H1 (cell line): ENCODE results near the gene MPPED1. TPM values are rescaled to one million over a fixed set of nuclear protein-coding genes. Genes with fewer than 3 reads are reported as not detected.

Source experiments
- CTCF ChIA-PET: fragments of 300-600 bp; sonication (Branson Sonifier 250); formaldehyde crosslinking; loops from one replicate; lab custom pipeline; 2021; ENCODE audit not compliant: partially characterized antibody; lab: Charles Lee
- POLR2A ChIA-PET: fragments of 300-600 bp; sonication (Branson Sonifier 250); formaldehyde crosslinking; loops from one replicate; lab custom pipeline; 2021; ENCODE audit warnings: inconsistent platforms; ENCODE audit not compliant: partially characterized antibody; lab: Charles Lee
- DNase-seq, 2 experiments: peaks; one replicate each; pipeline versions ENCODE4 v3.0.0 to v3.0.0-alpha.2; 2010 to 2022; ENCODE audit warnings: low spot score in 2 of 2, low read depth in 1 of 2, mixed read lengths in 1 of 2
- FAIRE-seq: peaks from 2 replicates; lab custom pipeline; 2011; peaks lifted over from hg19 to GRCh38; lab: Jason Lieb, UNC
- H2AFZ ChIP-seq: 2 replicates; pipeline ENCODE4 v1.8.1; 2012; ENCODE audit warnings: low read length, inconsistent platforms
- H2AK5ac ChIP-seq: 2 replicates; pipeline ENCODE4 v1.6.1; 2013; ENCODE audit warnings: low read depth, low read length
- H2BK120ac ChIP-seq: replicated peaks from 2 replicates; pipeline ENCODE3; 2013; ENCODE audit warnings: low read depth, low read length, inconsistent platforms
- H2BK12ac ChIP-seq: 2 replicates; pipeline ENCODE4 v1.6.1; 2013; ENCODE audit warnings: low read depth, low read length
- H2BK15ac ChIP-seq: 2 replicates; pipeline ENCODE4 v1.6.1; 2013; ENCODE audit warnings: low read length
- H2BK20ac ChIP-seq: 2 replicates; pipeline ENCODE4 v1.6.1; 2013; ENCODE audit warnings: low read length
- H2BK5ac ChIP-seq: 2 replicates; pipeline ENCODE4 v1.6.1; 2013; ENCODE audit warnings: low read depth, low read length
- H3K14ac ChIP-seq: 2 replicates; pipeline ENCODE4 v1.6.1; 2013; ENCODE audit warnings: inconsistent platforms; ENCODE audit not compliant: insufficient read length
- H3K18ac ChIP-seq: 2 replicates; pipeline ENCODE4 v1.6.1; 2013; ENCODE audit warnings: low read length; ENCODE audit errors: extremely low read depth
- H3K23ac ChIP-seq: 2 replicates; pipeline ENCODE4 v1.6.1; 2013; ENCODE audit warnings: inconsistent platforms; ENCODE audit not compliant: insufficient read length
- H3K23me2 ChIP-seq: 2 replicates; pipeline ENCODE4 v1.6.1; 2013; ENCODE audit warnings: low read depth, low read length
- H3K27ac ChIP-seq: 2 replicates; pipeline ENCODE4 v1.6.1; 2011; ENCODE audit warnings: low read depth, low read length, inconsistent platforms
- H3K27me3 ChIP-seq, 4 experiments: replicated peaks in 1 of 4; 1 replicate in 1 of 4; 2 replicates in 3 of 4; pipeline versions ENCODE4 v1.6.1 to v1.8.1; 2011 to 2013; ENCODE audit warnings: low read length in 3 of 4, mild to moderate bottlenecking in 3 of 4, inconsistent platforms in 2 of 4, mixed read lengths in 2 of 4, moderate library complexity in 1 of 4; ENCODE audit not compliant: control insufficient read depth in 3 of 4, insufficient read depth in 3 of 4; ENCODE audit errors: extremely low read depth in 1 of 4
- H3K36me3 ChIP-seq, 4 experiments: 2 replicates each; pipeline versions ENCODE4 v1.6.1 to v1.8.1; 2011 to 2013; ENCODE audit warnings: mild to moderate bottlenecking in 4 of 4, low read length in 3 of 4, moderate library complexity in 2 of 4, control low read depth in 1 of 4, inconsistent platforms in 1 of 4; ENCODE audit not compliant: insufficient read depth in 4 of 4, control insufficient read depth in 2 of 4
- H3K4ac ChIP-seq: replicated peaks from 2 replicates; pipeline ENCODE3; 2013; ENCODE audit warnings: low read length, low read depth, mixed read lengths, inconsistent platforms; ENCODE audit not compliant: insufficient read length
- H3K4me1 ChIP-seq, 4 experiments: replicated peaks in 1 of 4; 1 replicate in 1 of 4; 2 replicates in 3 of 4; pipeline versions ENCODE4 v1.6.1 to v1.8.1; 2011 to 2013; ENCODE audit warnings: low read length in 3 of 4, inconsistent platforms in 2 of 4, mixed read lengths in 1 of 4; ENCODE audit not compliant: insufficient read depth in 4 of 4, control insufficient read depth in 3 of 4
- H3K4me2 ChIP-seq, 2 experiments: 2 replicates each; pipeline versions ENCODE4 v1.6.1 to v1.8.1; 2011 to 2013; ENCODE audit warnings: low read depth in 2 of 2, low read length in 2 of 2, control low read depth in 1 of 2, inconsistent platforms in 1 of 2, mild to moderate bottlenecking in 1 of 2; ENCODE audit not compliant: insufficient read depth in 1 of 2
- H3K4me3 ChIP-seq, 4 experiments: fragments of 200-600, 300-600 bp in 1 of 4; sonication (generic), shearing (Covaris generic), sonication (Bioruptor Twin) in 1 of 4; 2 replicates each; pipeline versions ENCODE4 v1.5.1 to v1.8.1; 2011 to 2016; ENCODE audit warnings: low read length in 4 of 4, low read depth in 3 of 4, control low read depth in 2 of 4, inconsistent platforms in 2 of 4, mild to moderate bottlenecking in 2 of 4, mixed read lengths in 1 of 4, moderate library complexity in 1 of 4; ENCODE audit not compliant: insufficient read depth in 2 of 4; ENCODE audit errors: extremely low read depth in 1 of 4
- H3K56ac ChIP-seq: replicated peaks from 2 replicates; pipeline ENCODE3; 2013; ENCODE audit warnings: low read depth, mild to moderate bottlenecking, mixed read lengths, low read length, inconsistent platforms; ENCODE audit not compliant: insufficient read length
- H3K79me1 ChIP-seq: 2 replicates; pipeline ENCODE4 v1.6.1; 2013; ENCODE audit warnings: low read depth, low read length, control low read depth
- H3K79me2 ChIP-seq, 2 experiments: 2 replicates each; pipeline versions ENCODE4 v1.6.1 to v1.8.1; 2012 to 2013; ENCODE audit warnings: low read length in 2 of 2, mild to moderate bottlenecking in 2 of 2, inconsistent platforms in 1 of 2; ENCODE audit not compliant: insufficient read depth in 2 of 2, control insufficient read depth in 1 of 2
- H3K9ac ChIP-seq, 4 experiments: replicated peaks in 1 of 4; 1 replicate in 1 of 4; 2 replicates in 3 of 4; pipeline versions ENCODE4 v1.6.1 to v1.8.1; 2011 to 2013; ENCODE audit warnings: low read depth in 3 of 4, low read length in 3 of 4, control low read depth in 2 of 4, mild to moderate bottlenecking in 2 of 4, moderate library complexity in 2 of 4, inconsistent platforms in 1 of 4; ENCODE audit errors: extremely low read depth in 1 of 4
- H3K9me3 ChIP-seq, 2 experiments: 2 replicates each; pipeline versions ENCODE4 v1.6.1 to v1.8.1; 2012 to 2013; ENCODE audit warnings: mild to moderate bottlenecking in 2 of 2, moderate library complexity in 2 of 2, control low read depth in 1 of 2, inconsistent platforms in 1 of 2, low read depth in 1 of 2, low read length in 1 of 2, mixed read lengths in 1 of 2; ENCODE audit not compliant: insufficient read depth in 2 of 2
- H4K20me1 ChIP-seq, 2 experiments: replicated peaks in 1 of 2; 2 replicates each; pipeline versions ENCODE3 to v1.8.1; 2011 to 2013; ENCODE audit warnings: inconsistent platforms in 2 of 2, low read length in 2 of 2, mild to moderate bottlenecking in 1 of 2; ENCODE audit not compliant: insufficient read depth in 2 of 2, control insufficient read depth in 1 of 2
- H4K5ac ChIP-seq: 2 replicates; pipeline ENCODE4 v1.6.1; 2013; ENCODE audit warnings: low read length, low read depth, mixed read lengths, inconsistent platforms; ENCODE audit not compliant: insufficient read length
- H4K8ac ChIP-seq: 2 replicates; pipeline ENCODE4 v1.8.0; 2013; ENCODE audit warnings: mild to moderate bottlenecking, moderate library complexity, low read length, inconsistent platforms; ENCODE audit not compliant: insufficient read depth; ENCODE audit errors: extremely low read depth
- H4K91ac ChIP-seq: replicated peaks from 2 replicates; pipeline ENCODE3; 2013; ENCODE audit warnings: low read length, mixed read lengths, inconsistent platforms; ENCODE audit not compliant: insufficient read length
- ASH2L ChIP-seq: fragments of 200-600, 300-600 bp; sonication (generic); IDR thresholded peaks from one replicate; pipeline ENCODE4 v1.7.1; 2017; ENCODE audit warnings: low read length
- ATF2 ChIP-seq: IDR thresholded peaks from 2 replicates; pipeline ENCODE4 v1.6.1; 2012; ENCODE audit warnings: low read length, inconsistent platforms
- BRCA1 ChIP-seq: IDR thresholded peaks from 2 replicates; pipeline ENCODE4 v1.6.1; 2012; ENCODE audit warnings: low read depth, low read length, improper control_type of control experiment
- CBX5 ChIP-seq: fragments of 300-800, 300-1000 bp; sonication (generic); IDR thresholded peaks from 2 replicates; pipeline ENCODE4 v1.7.1; 2016; ENCODE audit warnings: antibody characterized with exemption, low read length, low read depth
- CTBP2 ChIP-seq: IDR thresholded peaks from 2 replicates; pipeline ENCODE4 v1.7.0; 2011; ENCODE audit warnings: borderline replicate concordance, mild to moderate bottlenecking, moderate library complexity, mixed read lengths, low read length; ENCODE audit not compliant: insufficient read depth, insufficient read length
- EGR1 ChIP-seq: IDR thresholded peaks from 2 replicates; pipeline ENCODE4 v1.6.1; 2011; ENCODE audit warnings: low read depth, low read length, borderline replicate concordance
- FOSL1 ChIP-seq: IDR thresholded peaks from 2 replicates; pipeline ENCODE4 v1.6.1; 2011; ENCODE audit warnings: mild to moderate bottlenecking, low read depth, low read length, moderate library complexity; ENCODE audit not compliant: insufficient read depth
- KDM1A ChIP-seq: fragments of 200-600, 300-600 bp; sonication (generic); IDR thresholded peaks from 2 replicates; pipeline ENCODE4 v1.7.1; 2016; ENCODE audit warnings: mild to moderate bottlenecking, low read length, borderline replicate concordance
- POLR2A ChIP-seq, 2 experiments: IDR thresholded peaks; 1 replicate in 1 of 2; 2 replicates in 1 of 2; pipeline ENCODE4 v1.6.1; 2011; ENCODE audit warnings: low read depth in 2 of 2, low read length in 2 of 2, mild to moderate bottlenecking in 2 of 2; ENCODE audit errors: control extremely low read depth in 1 of 2
- RFX5 ChIP-seq: IDR thresholded peaks from 2 replicates; pipeline ENCODE4 v1.6.1; 2011; ENCODE audit warnings: low read depth, low read length, improper control_type of control experiment, borderline replicate concordance
- SAP30 ChIP-seq: fragments of 300-600 bp; sonication (generic); IDR thresholded peaks from 2 replicates; pipeline ENCODE4 v1.7.1; 2012; ENCODE audit warnings: low read length, moderate library complexity, mild to moderate bottlenecking, inconsistent platforms; ENCODE audit not compliant: insufficient read depth, insufficient replicate concordance
- WGBS, 2 experiments: shearing (Covaris generic) in 1 of 2; methylation state at CpG; one replicate each; pipeline versions ENCODE4 v1.1.6 to v1.1.7; 2013 to 2015; ENCODE audit warnings: low lambda C conversion rate in 2 of 2, mixed read lengths in 2 of 2, inconsistent platforms in 1 of 2, low coverage in 1 of 2, missing lambda C conversion rate in 1 of 2; ENCODE audit not compliant: insufficient replicate concordance in 2 of 2, insufficient coverage in 1 of 2, insufficient read length in 1 of 2; ENCODE audit errors: extremely low coverage in 1 of 2, missing lambda C conversion rate in 1 of 2; 5-methylcytosine and 5-hydroxymethylcytosine counted together
- polyA plus RNA-seq, 7 experiments: library from polyadenylated mRNA; depleted of rRNA in 3 of 7; stranded (reverse) in 5 of 7; unstranded in 2 of 7; fragments of >200 nt in 5 of 7; fragments of 200-250 nt in 2 of 7; gene quantifications; 1 replicate in 5 of 7; 2 replicates in 1 of 7; 4 replicates in 1 of 7; pipeline versions ENCODE4 v1.2.1 to v1.2.3, GENCODE V29; 2011 to 2013; ENCODE audit warnings: missing spikeins in 2 of 7, mixed read lengths in 2 of 7
- total RNA-seq: library from RNA; stranded (reverse); fragmentation: NEBNext Ultra II Directional; extraction: Animal tissue kit (Norgen Biotek cat#: 25700); gene quantifications from 2 replicates; pipeline ENCODE4 v1.2.1, GENCODE V29; 2021

The MPPED1 gene
- total and polyA plus RNA-seq, 2 of the 8 experiments (the other 6 are each of a cell fraction or from before 2014, with no cell fraction given) = 0.29 to 0.37 TPM

- Histone ChIP-seq H3K14ac (no peak overlapping the region), H2BK120ac (no peak overlapping the region), H3K18ac (no peak overlapping the region), H3K27me3 (no peaks in the 10 kb centered on the region), H3K79me2 (no peaks in the 10 kb centered on the region), H3K36me3 (no peaks in the 10 kb centered on the region), H3K27ac (no peak overlapping the region), H3K4me1 (no peaks in the 10 kb centered on the region; a peak in 1 of 7 replicates), H2BK20ac (no peak overlapping the region), H2AFZ (no peak overlapping the region), H3K23me2 (no peaks in the 10 kb centered on the region), H3K9ac (no peak overlapping the region), H2BK15ac (no peak overlapping the region), H3K23ac (no peak overlapping the region), H3K9me3 (no peaks in the 10 kb centered on the region), H2BK5ac (no peak overlapping the region), H2BK12ac (no peak overlapping the region), H2AK5ac (no peak overlapping the region), H3K56ac (no peak overlapping the region), H4K20me1 (peaks cover 0 to 2% of the 10 kb centered on the region in 2 experiments), H3K4ac (no peak overlapping the region), H3K4me2 (no peak overlapping the region), H3K79me1 (no peaks in the 10 kb centered on the region), H4K91ac (no peak overlapping the region), H3K4me3 (no peak overlapping the region), H4K8ac (no peak overlapping the region), H4K5ac (no peak overlapping the region)
- CTCF ChIA-PET = interaction anchor here (1.1 to 2.0 kb wide), 7 partner anchors 9 to 82 kb away, joined by 3 to 8 read pairs (median 5); no protein-coding TSS in a partner anchor
- FAIRE-seq (no peak), DNase-seq (no peak)
- WGBS, 2 experiments = 95% methylated on average over 12 of the region's 13 CpGs; no CpG with 5 or more reads in 1 of the 2 experiments
- POLR2A ChIA-PET = interaction anchor here (1.0 to 1.3 kb wide), 3 partner anchors 9 to 17 kb away, joined by 3 to 4 read pairs (median 3); no protein-coding TSS in a partner anchor
- TF ChIP-seq SAP30 (no peak), RFX5 (no peak), ATF2 (no peak), CTBP2 (no peak), KDM1A (no peak), FOSL1 (no peak), CBX5 (no peak), POLR2A (IDR thresholded peaks at IDR 0.05; ENCODE audit: control extremely low read depth in 1 of 2, low read depth in 2 of 2, low read length in 2 of 2) (no peak), BRCA1 (no peak), ASH2L (no peak), EGR1 (no peak)
Measured at GRCh38 chr22:43421914-43422615, 10.3 kb downstream of the MPPED1 start.
